ENCODE measurements around the gene SIPA1L2.
A peak's percentile ranks its signal among the peaks of the same experiment; 100 is the strongest.

Gene SIPA1L2

DNA sequence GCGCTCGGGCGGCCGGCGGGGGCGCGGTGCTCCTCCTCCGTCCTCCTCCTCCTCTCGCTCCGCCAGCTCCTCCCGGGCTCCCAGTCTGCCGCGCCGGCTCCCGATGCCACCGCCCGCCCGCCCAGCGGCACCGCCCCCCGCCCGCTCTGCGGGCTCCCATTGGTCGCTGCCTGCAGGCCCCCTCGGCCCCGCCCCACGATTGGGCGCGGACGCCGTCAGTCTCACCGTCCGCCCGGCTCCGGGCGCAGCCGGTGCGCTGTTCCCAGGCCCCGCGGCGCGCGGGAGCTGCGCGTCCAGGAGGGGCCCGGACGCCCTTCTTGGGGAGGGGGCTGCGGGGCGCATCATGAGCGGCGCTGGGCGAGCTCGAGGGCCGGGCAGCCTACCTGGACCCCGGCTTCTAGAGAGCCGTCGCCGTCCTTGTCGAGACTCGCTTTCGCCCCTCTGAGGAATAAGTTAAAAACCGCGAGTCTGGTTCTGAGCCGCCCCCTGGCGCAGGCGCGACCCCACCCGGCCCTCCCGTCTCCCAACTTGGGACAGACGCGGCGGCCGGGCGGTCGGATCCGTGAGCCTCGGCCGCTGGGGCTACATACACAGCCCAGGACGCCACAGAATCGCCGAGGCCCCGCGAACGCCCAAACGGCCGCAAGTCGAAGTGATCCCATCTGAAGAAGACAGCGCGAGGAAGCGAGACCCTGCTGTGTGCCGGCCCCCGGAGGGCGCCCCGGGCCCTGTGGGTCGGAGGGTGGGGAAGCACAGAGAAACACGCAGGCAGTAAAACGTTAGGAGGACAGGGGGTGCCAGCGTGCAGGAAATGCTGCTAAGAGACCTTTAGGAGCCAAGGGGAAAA, at the start of gene SIPA1L2:
Gene SIPA1L2 (minus strand): TSS at position 87 of the 847 bp plus-strand sequence. CDS start 114,794 bp downstream, outside the sequence.
- peak within 1 kb of the TSS; percentile 74 for H3K4me3 ChIP-seq (ENCODE audit: low read length)
- peak; percentile 94 for DNase-seq (ENCODE audit: low read depth)
- TF ChIP-seq, protein P1, sequence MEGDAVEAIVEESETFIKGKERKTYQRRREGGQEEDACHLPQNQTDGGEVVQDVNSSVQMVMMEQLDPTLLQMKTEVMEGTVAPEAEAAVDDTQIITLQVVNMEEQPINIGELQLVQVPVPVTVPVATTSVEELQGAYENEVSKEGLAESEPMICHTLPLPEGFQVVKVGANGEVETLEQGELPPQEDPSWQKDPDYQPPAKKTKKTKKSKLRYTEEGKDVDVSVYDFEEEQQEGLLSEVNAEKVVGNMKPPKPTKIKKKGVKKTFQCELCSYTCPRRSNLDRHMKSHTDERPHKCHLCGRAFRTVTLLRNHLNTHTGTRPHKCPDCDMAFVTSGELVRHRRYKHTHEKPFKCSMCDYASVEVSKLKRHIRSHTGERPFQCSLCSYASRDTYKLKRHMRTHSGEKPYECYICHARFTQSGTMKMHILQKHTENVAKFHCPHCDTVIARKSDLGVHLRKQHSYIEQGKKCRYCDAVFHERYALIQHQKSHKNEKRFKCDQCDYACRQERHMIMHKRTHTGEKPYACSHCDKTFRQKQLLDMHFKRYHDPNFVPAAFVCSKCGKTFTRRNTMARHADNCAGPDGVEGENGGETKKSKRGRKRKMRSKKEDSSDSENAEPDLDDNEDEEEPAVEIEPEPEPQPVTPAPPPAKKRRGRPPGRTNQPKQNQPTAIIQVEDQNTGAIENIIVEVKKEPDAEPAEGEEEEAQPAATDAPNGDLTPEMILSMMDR (IDR thresholded peaks at IDR 0.05; ENCODE audit: insufficient read depth, low read depth, low read length, missing control alignments): peak; percentile 62

GRCh38 chr1:232678185-232678886, 48.4 kb upstream of the SIPA1L2 start:
- TF ChIP-seq, protein P1 (IDR thresholded peaks at IDR 0.05; ENCODE audit: insufficient read depth, low read depth, low read length, missing control alignments): no peak
- DNase-seq (ENCODE audit: low read depth): peak; percentile 84
- H3K4me3 ChIP-seq (ENCODE audit: low read length): no peak overlapping the region

GRCh38 chr1:232676307-232676706, 46.4 kb upstream of the SIPA1L2 start:
- DNase-seq (ENCODE audit: low read depth): no peak
- TF ChIP-seq, protein P1 (IDR thresholded peaks at IDR 0.05; ENCODE audit: insufficient read depth, low read depth, low read length, missing control alignments): no peak
- no peak overlapping the region for H3K4me3 ChIP-seq (ENCODE audit: low read length)

GRCh38 chr1:232675898-232676297, 46.0 kb upstream of the SIPA1L2 start:
- H3K4me3 ChIP-seq (ENCODE audit: low read length): no peak overlapping the region
- no peak for DNase-seq (ENCODE audit: low read depth)
- TF ChIP-seq, protein P1 (IDR thresholded peaks at IDR 0.05; ENCODE audit: insufficient read depth, low read depth, low read length, missing control alignments): no peak

GRCh38 chr1:232675260-232675659, 45.3 kb upstream of the SIPA1L2 start:
- no peak for DNase-seq (ENCODE audit: low read depth)
- TF ChIP-seq, protein P1 (IDR thresholded peaks at IDR 0.05; ENCODE audit: insufficient read depth, low read depth, low read length, missing control alignments): no peak
- no peak overlapping the region for H3K4me3 ChIP-seq (ENCODE audit: low read length)

- no peak for DNase-seq (ENCODE audit: low read depth)
- H3K4me3 ChIP-seq (ENCODE audit: low read length): no peak overlapping the region
- TF ChIP-seq, protein P1 (IDR thresholded peaks at IDR 0.05; ENCODE audit: insufficient read depth, low read depth, low read length, missing control alignments): no peak
Measured at GRCh38 chr1:232673256-232673655, 43.3 kb upstream of the SIPA1L2 start.

All from epithelial cell of esophagus (primary cell).